Fibroblast of skin of right biceps (primary cell): ENCODE data around the gene UNG.
"Not testable (repeated sequence)": the region's sequence is repeated elsewhere in the genome, so short reads cannot be mapped to it uniquely, and the experiment has no call there.

Source experiments
- DNase-seq: peaks from one replicate; pipeline ENCODE4 v3.0.0-alpha.2; 2013

The UNG gene

GRCh38 chr12:109124878-109125648 is 27.7 kb downstream of the UNG start:
- DNase-seq = no peak

- DNase-seq = no peak
These were observed 28.4 kb downstream of the UNG start for GRCh38 chr12:109125791-109126190.

GRCh38 chr12:109126784-109127183 is 29.4 kb downstream of the UNG start:
- DNase-seq = no peak

GRCh38 chr12:109127533-109128242 is 30.3 kb downstream of the UNG start:
- DNase-seq = no peak

DNA sequence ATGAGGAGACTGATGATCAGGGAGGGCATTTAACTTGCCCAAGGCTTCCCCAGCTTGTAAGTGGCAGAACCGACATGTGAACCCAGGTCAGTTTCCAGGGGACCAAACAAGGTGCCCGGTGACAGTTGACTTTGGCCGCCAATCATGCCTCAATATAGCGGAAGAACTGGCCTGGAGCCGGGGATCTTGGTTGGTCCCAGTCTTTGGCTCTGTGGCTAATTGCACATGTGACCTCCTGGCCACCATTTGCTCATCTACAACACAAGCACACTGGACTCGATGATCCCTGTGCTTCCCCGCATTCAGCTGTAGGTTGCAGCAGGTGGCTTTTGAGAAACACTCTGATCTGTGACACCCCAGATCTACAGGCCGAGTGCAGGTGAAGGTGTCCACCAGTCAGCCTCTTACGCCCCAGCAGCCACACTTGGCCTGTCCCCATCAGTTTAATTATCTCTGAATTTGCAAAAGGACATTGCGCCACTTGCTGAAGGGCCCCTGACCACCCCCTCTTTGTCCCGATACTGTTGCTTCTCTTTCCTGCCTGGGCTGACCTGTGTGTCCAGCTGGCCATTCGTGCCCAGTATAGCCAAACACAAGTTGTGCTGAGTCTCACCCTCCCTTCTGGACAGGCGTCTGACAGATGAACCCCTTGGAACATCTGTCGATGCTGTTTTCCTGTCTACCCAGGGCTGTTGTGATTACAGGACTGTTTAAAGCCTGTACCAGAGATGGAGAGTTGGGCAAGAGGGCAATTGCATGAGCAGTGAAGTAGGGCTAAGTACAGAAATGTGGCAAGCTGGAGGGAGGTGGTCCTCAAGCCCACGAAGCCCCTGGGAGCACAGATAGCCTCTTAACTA is 33.1 kb downstream of the UNG start:
- DNase-seq = no peak

DNA sequence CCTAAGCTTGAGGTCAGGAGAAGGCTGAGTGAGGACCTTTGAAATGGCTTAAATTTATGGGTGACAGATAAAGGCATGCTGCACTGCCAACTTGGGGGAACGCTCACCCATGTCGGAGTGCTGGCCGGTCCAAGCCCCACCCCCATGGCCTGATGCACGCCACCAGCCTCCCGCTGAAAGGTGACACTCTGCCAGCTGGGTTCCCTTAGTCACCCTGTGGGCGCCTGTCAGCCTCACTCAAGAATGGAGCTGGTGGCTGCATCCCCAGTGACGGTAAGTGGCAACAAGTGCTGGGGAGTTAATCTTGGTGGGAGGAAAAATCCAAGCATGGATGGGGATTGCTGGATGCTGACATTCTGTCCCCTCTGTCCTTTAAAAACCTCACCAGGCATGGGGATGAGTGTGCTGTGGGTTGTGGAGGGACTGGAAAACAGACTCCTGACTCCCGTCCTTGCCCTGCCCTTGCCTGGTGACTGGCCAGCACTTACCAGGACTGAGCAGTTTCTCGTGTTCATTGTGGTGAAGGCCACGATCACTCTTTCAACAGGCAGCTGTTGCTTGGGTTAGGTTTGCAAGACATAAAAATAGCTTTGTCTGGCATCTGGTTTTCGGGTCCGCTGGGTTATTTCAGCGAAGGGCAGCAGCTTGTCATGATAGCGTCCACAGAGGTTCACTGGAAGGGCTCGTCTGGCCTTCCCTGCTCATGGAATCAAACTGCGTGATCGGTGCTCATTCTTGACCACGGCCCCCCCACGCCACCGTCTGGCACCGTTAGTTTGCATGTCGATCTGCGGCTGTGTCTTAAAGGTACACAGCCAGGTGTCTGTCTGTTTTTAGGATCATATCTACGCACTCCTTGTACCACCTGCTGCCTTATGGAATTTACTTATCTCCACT is 34.0 kb downstream of the UNG start:
- no peak for DNase-seq

- peak; percentile 9 for DNase-seq
These were observed 37.0 kb downstream of the UNG start for GRCh38 chr12:109134186-109134917.

DNA sequence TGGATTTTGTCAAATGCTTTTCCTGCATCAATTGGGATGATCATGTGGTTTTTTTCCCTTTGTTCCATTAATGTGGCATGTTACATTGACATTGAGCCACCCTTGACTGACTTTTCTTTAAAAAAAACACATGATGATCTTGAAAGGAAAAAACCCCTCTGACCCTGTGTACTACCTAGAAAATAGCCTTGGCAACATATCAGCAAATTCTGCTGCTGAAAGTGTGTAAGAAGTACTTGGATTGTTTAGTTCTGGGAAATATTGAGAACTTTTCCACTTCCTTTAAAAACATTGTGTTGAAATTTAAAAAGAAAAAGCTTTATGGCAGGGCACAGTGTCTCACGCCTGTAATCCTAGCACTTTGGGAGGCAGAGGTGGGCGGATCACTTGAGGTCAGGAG is 39.7 kb downstream of the UNG start:
- no peak for DNase-seq

GRCh38 chr12:109139360-109139759 is 42.0 kb downstream of the UNG start:
- DNase-seq = no peak

DNA sequence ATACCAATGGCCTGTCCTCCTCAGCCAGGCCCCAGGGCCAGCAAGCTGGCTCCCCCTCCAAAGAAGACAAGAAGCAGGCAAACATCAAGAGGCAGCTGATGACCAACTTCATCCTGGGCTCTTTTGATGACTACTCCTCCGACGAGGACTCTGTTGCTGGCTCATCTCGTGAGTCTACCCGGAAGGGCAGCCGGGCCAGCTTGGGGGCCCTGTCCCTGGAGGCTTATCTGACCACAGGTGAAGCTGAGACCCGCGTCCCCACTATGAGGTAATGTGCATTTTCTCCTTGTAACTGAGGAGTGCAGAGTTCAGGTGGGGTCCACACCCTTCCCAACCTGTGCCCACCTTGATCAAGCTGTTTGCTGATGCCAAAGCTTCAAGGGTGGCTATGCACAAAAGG is 42.4 kb downstream of the UNG start:
- DNase-seq = no peak

DNA sequence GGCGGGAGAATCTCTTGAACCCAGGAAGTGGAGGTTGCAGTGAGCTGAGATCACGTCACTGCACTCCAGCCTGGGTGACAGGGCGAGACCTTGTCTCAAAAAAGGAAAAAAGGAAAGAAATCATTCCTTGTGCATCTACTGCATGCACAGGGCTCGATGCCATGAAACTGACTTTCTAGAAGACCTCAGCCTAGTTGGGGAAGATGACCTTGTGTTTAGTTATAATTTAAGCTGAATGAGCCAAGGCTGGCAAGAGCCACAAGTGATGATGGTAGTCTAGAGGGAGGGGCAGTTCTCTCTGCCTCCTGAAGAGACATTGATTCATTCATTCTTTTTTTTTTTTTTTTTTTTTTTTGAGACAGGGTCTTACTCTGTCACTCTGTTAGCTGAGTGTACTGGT is 43.2 kb downstream of the UNG start:
- DNase-seq = no peak

GRCh38 chr12:109144224-109144623 is 46.8 kb downstream of the UNG start:
- no peak for DNase-seq

GRCh38 chr12:109147126-109147525 is 49.7 kb downstream of the UNG start:
- not testable (repeated sequence) for DNase-seq

- DNase-seq = no peak
These were observed 50.6 kb downstream of the UNG start for GRCh38 chr12:109147954-109148353.

- DNase-seq = no peak
These were observed 52.8 kb downstream of the UNG start for GRCh38 chr12:109150124-109150640.

- no peak for DNase-seq
These were observed 54.1 kb downstream of the UNG start for GRCh38 chr12:109151457-109151856.

DNA sequence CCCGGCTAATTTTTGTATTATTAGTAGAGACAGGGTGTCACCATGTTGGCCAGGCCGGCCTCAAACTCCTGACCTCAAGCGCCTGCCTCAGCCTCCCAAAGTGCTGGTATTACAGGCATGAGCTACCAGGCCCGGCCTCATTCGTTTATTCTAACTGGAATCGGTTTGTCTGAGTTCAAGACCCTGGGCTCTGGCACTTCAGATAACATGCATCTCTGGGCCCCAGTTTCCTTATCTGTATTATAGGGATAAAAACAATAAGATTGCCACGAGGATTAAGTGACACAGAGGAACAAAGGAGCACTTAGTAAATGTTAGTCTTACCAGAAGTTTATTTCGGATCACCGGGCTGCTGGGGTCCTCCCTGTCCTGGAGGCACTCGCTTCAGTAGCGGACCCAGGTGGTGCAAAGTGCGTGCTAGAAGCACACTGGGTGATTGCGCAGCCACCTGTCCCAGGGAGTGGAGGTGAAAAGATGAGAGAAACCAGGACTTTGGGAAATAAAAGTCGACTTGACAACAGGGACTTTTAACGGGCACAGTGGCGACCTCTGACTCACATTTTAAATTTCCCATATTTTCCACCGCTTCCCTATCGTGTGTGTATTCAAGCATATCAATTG is 56.5 kb downstream of the UNG start:
- no peak for DNase-seq

GRCh38 chr12:109154451-109155438 is 57.3 kb downstream of the UNG start:
- peak; percentile 67 for DNase-seq

GRCh38 chr12:109156036-109156435 is 58.6 kb downstream of the UNG start:
- no peak for DNase-seq

GRCh38 chr12:109156586-109156985 is 59.2 kb downstream of the UNG start:
- no peak for DNase-seq
